ENCODE results near the gene TYW1B.
"Not testable (repeated sequence)": the region's sequence is repeated elsewhere in the genome, so short reads cannot be mapped to it uniquely, and the experiment has no call there.

DNA sequence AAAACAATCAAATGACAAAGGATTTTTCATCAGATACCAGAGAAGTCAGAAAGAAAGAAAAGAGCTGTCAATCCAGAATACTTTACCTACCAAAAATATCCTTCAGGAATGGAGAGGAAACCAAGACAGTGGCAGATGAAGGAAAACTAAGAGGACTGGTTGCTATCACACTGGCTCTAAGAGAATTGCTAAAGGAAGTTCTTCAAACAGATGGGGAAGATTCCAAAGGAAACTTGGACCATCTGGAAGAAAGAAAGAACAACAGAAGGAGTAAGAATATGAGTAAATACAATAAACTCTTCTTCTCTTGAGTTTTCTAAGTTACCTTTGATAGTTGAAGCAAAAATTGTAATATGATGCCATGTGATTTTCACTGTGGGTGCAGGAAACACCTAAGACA lies 220.0 kb downstream of the TYW1B start:
- TF ChIP-seq, protein P1, sequence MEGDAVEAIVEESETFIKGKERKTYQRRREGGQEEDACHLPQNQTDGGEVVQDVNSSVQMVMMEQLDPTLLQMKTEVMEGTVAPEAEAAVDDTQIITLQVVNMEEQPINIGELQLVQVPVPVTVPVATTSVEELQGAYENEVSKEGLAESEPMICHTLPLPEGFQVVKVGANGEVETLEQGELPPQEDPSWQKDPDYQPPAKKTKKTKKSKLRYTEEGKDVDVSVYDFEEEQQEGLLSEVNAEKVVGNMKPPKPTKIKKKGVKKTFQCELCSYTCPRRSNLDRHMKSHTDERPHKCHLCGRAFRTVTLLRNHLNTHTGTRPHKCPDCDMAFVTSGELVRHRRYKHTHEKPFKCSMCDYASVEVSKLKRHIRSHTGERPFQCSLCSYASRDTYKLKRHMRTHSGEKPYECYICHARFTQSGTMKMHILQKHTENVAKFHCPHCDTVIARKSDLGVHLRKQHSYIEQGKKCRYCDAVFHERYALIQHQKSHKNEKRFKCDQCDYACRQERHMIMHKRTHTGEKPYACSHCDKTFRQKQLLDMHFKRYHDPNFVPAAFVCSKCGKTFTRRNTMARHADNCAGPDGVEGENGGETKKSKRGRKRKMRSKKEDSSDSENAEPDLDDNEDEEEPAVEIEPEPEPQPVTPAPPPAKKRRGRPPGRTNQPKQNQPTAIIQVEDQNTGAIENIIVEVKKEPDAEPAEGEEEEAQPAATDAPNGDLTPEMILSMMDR (IDR thresholded peaks at IDR 0.05) = not testable (repeated sequence)
- TF ChIP-seq POLR2AphosphoS5, POLR2A (IDR thresholded peaks at IDR 0.05): not testable (repeated sequence)

All from suprapubic skin (tissue), 4 donors.